GM21360 (cell line): ENCODE data around the gene FOXO4.

ENCODE experiments used
- ATAC-seq: cut with Tn5 transposase; IDR thresholded peaks from one replicate; pipeline ENCODE4 v1.9.1; 2021; ENCODE audit warnings: mild to moderate bottlenecking, moderate library complexity; ENCODE audit not compliant: unreplicated experiment

FOXO4 gene

GRCh38 chrX:71131510-71131909 lies 35.9 kb downstream of the FOXO4 start:
- no peak for ATAC-seq

GRCh38 chrX:71140440-71140839 lies 44.8 kb downstream of the FOXO4 start:
- ATAC-seq = no peak

GRCh38 chrX:71143508-71143907 lies 47.9 kb downstream of the FOXO4 start:
- ATAC-seq = no peak

- no peak for ATAC-seq
Observed at GRCh38 chrX:71144651-71145050, 49.0 kb downstream of the FOXO4 start, which contains the start of gene NLGN3. TSS of gene NLGN3 (plus strand) at chrX:71144841. CDS start at chrX:71147750, 2,909 bp downstream.

GRCh38 chrX:71147496-71148277 lies 52.0 kb downstream of the FOXO4 start:
- no peak for ATAC-seq

- no peak for ATAC-seq
Observed at GRCh38 chrX:71148278-71148663, 52.6 kb downstream of the FOXO4 start.

- no peak for ATAC-seq
Observed at GRCh38 chrX:71151366-71151765, 55.7 kb downstream of the FOXO4 start.
